Vagina (tissue), 2 donors: ENCODE data around the gene NFE2L2.

Experiments used
- CTCF ChIP-seq, 3 experiments: fragments of 450-650 bp in 2 of 3; fragments of 200-600 bp in 1 of 3; sonication (generic) in 1 of 3; IDR thresholded peaks; one replicate each; pipeline ENCODE4 v1.5.1; 2017 to 2019; ENCODE audit warnings: antibody characterized with exemption in 3 of 3, mild to moderate bottlenecking in 2 of 3, moderate library complexity in 2 of 3
- POLR2AphosphoS5 ChIP-seq, 2 donors: sonication (generic); formaldehyde crosslinking; IDR thresholded peaks; one replicate each; pipeline ENCODE4 v1.9.0; 2017; ENCODE audit warnings: antibody characterized with exemption in 2 of 2, mild to moderate bottlenecking in 2 of 2, low read depth in 1 of 2; ENCODE audit not compliant: insufficient read depth in 1 of 2

GRCh38 chr2:177188482-177189469 lies 75.8 kb downstream of the NFE2L2 start:
- TF ChIP-seq CTCF (IDR thresholded peaks at IDR 0.05), result no peak
- TF ChIP-seq POLR2AphosphoS5 (IDR thresholded peaks at IDR 0.05; ENCODE audit: insufficient read depth in 1 of 2, low read depth in 1 of 2), result no peak
